Hematopoietic multipotent progenitor cell treated with erythropoietin and hydrocortisone succinate and interleukin-3 and kit ligand, for 17 days (in vitro differentiated cells): ENCODE results near the gene PPFIBP2.
"Not testable (repeated sequence)": the region's sequence is repeated elsewhere in the genome, so short reads cannot be mapped to it uniquely, and the experiment has no call there.

Experiments
- DNase-seq: peaks from one replicate; pipeline ENCODE4 v3.0.0-alpha.2; 2015; ENCODE audit warnings: low spot score

The PPFIBP2 gene

DNA sequence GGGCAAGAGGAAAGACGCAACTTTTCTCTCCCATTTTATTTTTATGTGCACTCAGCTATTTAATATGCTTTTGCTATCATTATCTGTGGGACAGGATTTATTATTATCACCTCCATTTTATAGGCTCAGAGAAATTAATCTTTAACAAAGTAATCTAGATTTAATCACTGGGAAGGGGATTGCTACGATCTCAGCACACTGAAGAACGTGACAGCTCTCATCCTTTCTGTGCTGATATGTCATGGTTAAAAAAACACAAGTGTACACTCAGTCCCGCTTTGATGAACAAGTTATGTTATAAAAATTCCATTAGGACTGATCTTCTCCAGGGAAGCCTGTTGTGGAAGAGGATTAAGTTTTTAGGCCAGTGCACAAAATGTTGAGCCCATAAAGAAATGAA lies 121.9 kb downstream of the PPFIBP2 start:
- no peak for DNase-seq

- DNase-seq, result no peak
Observed at GRCh38 chr11:7636350-7636749, 122.6 kb downstream of the PPFIBP2 start.

GRCh38 chr11:7637447-7638157 lies 123.8 kb downstream of the PPFIBP2 start:
- DNase-seq, result no peak

GRCh38 chr11:7638710-7639642 lies 125.2 kb downstream of the PPFIBP2 start:
- DNase-seq, result no peak

GRCh38 chr11:7639643-7640025 lies 125.8 kb downstream of the PPFIBP2 start:
- DNase-seq, result no peak

DNA sequence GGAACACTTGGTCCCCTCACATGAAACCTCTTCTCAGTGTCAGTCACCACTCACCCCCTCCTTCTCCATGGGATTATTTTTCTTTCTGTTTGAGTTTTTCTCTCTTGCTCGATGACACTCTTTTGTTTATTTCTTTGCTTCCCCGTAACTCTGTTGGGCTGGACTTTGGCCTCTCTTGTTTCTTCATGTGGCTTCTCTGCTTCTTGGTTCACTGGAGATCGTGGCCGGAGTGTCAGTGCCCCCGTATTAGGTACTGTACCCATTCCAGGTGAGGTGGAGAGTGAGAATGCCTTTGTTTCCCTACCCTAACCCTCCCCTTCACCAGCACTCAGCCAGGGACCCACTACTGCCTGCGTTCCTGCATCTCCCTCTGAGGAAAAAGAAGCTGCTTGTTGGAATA lies 127.0 kb downstream of the PPFIBP2 start:
- DNase-seq, result no peak

DNA sequence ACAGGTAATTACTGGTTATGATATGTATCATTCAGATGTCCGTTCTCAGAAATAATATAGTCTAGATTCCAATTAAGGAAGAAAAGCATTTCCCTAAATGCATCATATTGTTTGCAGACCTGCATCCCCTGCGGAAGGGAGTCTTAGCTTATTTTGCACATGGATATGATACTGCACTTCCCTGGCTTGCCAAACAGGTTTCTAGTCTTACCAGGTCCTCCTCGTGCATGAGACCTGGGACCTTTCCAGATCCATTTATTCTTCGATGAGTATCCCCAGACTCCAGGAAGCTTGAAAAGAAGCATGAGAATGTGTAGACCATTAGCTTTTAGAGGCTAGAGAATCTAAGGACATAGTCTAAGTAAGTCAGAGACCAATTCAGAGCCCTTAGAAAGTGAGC lies 128.9 kb downstream of the PPFIBP2 start:
- DNase-seq, result no peak

DNA sequence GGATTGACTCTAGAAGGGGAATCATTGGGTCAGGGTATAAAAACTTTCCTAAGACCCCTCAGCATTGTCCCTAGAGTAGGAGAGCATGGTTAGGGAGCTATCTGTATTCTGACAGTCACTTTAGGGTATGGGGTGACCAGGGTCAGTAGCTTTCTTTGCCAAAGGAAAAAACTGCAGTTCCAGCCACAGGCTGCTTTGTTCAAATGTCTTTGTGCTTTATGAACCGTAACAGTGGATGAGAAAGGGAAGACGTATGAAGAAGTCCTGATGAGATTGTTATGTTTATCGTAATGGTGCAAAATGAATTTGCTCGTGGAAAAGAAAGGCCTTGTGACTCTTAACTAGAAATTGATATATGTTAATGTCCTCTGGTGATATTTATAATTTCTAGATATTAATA lies 129.5 kb downstream of the PPFIBP2 start:
- no peak for DNase-seq

DNA sequence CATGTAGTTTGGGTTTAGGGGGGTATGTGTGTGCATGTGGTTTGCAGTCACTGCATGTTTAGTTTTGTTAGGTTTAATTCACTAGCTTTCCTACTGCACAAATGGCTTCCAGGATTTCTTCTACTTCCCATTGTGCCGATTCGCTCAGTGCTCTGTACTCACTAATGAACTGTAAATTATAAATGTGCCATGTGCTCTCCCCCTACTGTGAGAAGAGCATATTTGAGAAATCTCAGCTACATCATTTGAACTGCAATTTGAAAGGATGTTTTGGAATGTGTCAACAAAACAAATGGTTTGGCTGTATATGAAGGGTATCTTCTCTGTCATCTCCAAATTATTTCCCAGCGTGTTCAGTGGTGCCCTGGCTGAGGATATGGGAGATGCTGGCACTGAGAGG lies 131.4 kb downstream of the PPFIBP2 start:
- no peak for DNase-seq

DNA sequence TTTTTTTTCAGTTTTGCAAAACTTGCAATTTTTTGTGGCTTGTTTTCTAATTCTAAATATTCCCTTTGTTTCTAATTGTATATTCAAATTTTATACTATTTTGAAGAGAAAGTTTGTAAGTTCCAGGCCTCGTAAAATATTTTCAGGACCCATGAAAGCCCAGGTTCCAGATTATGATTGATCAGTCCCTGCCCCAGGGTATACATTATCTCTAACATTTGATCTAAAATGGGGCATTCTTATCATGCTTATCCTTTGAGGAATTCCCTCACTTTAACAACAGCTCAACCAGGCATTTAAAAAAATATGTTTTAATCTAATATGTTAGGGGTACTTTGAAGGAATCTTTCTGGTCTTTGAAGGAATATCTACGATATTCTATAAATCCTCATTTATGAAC lies 133.1 kb downstream of the PPFIBP2 start:
- no peak for DNase-seq

DNA sequence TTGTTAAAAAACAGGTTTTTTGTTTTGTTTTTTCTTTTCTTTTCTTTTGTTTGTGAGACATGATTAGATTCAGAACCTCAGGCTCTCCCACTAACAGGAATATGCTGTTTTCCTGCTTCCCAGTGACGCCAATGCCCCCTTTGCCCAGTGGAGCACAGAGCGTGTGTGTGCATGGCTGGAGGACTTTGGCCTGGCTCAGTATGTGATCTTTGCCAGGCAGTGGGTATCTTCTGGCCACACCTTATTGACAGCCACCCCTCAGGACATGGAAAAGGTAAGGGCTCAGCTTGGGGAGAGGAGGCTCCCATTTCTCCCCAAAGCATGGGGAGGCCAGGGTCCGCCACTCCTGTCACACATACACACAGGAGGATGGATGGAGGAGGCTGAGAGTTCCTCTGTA lies 134.5 kb downstream of the PPFIBP2 start:
- no peak for DNase-seq

DNA sequence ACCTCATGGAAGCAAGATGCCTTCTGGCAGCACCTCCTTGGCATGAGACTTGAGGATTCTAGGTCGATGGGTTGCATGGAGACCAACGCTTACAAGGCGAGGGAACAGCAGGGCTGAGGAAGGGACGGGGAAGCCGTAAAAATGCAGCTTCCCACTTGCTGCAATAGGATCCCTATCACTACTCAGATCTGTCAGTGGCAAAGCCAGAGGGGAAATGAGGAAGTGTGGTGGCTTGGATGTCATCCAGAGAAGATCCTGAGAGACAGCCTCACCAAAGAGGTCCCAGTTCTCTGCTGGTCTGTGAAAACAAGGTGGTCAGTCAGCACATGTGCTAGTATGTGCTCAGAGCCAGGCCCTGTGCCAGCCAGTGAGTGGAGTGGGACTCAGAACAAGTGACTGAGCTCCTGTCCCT lies 137.3 kb downstream of the PPFIBP2 start:
- DNase-seq, result no peak

DNA sequence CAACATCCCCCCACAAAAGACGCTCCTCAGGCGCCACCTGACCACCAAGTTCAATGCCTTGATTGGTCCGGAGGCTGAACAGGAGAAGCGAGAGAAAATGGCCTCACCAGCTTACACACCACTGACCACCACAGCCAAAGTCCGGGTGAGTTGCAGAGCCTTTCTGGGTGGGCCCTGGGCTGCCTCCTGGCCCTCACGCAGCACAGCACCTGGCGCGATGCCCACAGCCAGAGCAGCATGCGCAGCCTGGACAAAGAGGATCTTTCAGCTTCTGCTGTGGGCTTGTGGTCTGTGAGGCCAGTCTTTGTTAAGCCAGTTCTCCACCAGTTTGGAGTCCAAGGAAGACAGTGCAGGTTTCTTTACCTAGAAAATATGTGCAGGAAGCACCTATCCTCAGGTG lies 137.9 kb downstream of the PPFIBP2 start:
- DNase-seq, result no peak

- DNase-seq, result no peak
Observed at GRCh38 chr11:7654195-7654705, 140.5 kb downstream of the PPFIBP2 start.

- DNase-seq, result no peak
Observed at GRCh38 chr11:7655253-7656217, 141.7 kb downstream of the PPFIBP2 start.

DNA sequence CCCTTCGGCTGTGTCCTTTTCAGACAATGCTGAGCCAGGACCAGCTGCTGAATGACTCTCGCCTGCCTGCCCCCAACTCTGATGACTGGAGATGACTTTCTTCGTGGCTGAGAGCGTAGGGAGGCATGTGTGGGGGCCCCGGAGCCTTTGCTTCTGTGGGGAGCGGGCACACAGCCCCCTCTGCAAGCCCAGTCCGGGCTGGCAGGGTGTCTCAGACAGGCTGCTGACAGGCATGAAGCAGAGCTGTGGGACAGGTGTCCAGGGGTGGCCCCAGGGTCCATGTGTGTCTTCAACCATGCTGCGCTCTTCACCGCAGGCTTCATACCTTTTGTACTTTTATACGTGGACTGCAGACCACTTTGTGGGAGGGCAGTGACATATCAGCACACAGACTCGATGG lies 142.9 kb downstream of the PPFIBP2 start:
- DNase-seq, result no peak

DNA sequence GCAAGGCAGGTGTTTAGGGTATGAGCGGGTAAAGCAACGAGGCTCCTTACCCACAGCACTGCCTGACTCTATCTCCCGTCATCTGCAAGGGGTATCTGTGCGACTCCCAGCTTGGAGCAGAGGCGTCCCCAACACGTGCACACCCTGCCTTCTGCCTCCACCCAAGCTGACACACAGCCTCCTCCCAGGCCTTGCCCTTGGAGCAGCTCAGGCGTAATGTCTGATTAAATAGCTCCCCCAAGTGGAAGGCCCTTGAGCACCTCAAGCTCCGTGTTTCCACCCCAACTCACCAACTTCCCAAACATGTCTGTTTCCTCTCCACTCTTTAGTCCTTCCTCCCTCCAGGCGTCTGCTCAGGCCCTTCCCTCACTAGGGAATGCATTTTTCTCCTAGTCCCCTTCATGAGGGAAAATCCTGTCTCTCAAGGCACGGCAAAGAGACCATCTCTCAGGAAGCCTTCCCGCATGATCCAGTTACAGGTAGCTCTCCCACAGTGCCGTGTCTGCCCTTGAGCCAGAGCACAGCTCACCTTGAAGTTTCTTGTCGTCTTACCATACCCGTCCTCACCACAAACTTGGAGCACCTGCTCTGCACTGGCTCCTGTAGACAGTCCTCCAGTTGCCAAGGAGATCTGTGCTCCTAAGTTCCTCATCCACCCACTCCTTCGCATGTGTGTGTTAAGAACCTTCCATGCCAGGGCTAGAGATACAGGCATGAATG lies 143.7 kb downstream of the PPFIBP2 start:
- peak; percentile 15 for DNase-seq

DNA sequence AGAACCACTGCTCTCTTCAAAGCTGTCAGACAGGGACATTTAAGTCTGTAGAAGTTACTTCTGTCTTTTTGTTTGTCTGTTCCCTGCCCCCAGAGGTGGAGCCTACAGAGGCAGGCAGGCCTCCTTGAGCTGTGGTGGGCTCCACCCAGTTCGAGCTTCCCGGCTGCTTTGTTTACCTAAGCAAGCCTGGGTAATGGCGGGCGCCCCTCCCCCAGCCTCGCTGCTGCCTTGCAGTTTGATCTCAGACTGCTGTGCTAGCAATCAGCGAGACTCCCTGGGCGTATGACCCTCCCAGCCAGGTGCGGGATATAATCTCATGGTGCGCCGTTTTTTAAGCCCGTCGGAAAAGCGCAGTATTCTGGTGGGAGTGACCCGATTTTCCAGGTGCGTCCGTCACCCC lies 149.7 kb downstream of the PPFIBP2 start:
- DNase-seq, result not testable (repeated sequence)

DNA sequence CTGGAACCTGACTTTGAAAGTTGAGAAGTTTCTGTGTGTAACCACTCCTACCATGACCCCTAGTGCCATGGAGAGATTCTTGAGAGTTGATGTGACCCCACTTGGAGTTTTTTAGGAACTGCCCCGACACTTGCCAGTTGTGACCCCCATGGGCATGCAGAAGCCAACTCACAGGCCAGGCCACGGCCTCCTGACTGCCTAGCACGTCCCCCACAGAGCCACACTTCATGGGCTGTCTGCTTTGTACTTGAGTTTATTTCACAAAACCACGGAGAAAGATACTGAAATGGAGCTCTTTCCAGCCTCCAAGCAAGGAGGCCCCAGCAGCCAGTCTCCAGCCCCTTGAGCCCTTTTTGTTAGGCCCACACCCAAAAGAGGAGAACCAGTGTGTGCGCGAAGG lies 151.1 kb downstream of the PPFIBP2 start:
- no peak for DNase-seq

DNA sequence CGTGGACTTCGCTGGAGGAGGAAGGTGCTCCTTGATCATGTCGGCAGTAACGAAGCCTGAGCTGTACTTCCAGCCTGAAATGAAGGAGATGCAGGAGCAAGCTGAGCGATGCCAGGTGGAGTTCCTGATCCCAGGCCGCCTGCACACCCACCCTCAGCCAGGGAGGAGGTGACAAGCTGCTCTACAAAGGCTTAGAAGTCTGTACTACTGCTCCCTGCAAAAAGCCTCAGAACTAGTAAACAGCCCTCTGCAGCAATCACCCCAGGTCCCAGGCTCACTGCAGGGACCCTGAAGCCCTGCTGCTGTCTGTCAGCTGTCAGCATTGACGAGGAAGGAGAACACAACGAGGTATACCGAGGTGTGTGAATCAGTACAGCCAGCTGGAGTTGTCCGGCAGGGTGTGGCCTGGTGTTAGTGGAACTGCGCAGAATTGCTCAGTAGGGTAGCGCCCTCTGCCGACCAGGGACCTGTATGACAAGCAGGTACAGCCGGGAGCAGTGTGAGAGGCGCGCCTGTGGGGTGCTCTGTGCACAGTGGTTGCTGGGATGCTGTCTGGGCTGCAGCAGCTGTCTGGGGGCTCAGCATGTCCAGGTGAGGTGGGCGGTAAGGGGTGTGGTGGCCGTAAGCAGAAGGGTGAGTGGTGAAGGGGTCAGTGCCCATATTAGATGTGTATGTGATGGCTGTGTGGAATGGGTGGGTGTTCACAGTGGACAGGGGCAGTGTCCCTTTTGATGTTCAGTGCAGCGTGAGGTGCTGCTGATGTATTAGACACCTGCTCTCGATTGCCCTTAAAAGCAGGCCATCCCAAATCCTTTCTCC lies 151.9 kb downstream of the PPFIBP2 start:
- peak; percentile 57 for DNase-seq
